ENCODE measurements around the gene CDON.

- TF ChIP-seq CTCF (conservative IDR thresholded peaks at IDR 0.05; ENCODE audit: low read length): no peak
- TF ChIP-seq EZH2phosphoT487 (IDR thresholded peaks at IDR 0.05; ENCODE audit: borderline replicate concordance): no peak
These were observed 28.4 kb downstream of the CDON start for GRCh38 chr11:126034039-126034932.
